ENCODE results near the gene CADPS.

Gene CADPS

DNA sequence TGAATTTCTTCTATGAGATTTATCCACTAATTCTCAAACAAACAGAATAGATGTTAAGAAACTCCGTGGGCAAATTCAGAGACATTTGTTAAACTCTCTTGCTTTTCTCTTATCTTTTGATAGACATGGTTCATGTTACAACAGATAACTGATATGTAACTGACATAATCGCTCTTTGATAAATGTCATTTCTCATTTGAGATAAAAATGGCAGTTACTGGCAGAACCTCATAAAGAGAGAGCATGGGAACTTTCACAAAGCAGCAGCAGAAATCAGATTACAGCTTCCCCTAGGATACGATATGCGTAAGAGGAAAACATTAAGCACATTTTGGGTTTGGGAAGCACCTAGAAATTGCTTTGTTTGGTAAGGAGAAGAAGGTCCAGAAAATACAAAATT, 126.1 kb downstream of the CADPS start:
- DNase-seq (ENCODE audit: low read depth) = no peak

DNA sequence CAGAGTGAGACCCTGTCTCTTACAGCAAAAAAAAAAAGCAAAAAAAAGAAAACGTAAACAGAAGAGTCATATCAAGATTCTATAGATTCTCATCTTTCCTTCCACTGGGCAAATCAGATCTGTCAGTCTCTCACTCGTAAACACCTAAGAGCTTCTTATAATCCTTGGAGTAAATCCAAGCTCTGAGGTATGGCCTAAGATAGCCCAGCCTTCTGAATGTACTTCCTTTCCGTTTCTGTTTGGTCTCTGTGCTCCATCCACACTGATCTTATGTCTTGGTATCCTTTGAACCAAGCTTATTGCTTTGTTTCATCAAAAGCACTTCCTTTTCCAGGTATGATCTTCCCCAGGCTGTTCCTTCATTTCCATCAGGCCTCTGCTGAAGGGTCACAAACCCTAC, 137.8 kb downstream of the CADPS start:
- no peak for DNase-seq (ENCODE audit: low read depth)

DNA sequence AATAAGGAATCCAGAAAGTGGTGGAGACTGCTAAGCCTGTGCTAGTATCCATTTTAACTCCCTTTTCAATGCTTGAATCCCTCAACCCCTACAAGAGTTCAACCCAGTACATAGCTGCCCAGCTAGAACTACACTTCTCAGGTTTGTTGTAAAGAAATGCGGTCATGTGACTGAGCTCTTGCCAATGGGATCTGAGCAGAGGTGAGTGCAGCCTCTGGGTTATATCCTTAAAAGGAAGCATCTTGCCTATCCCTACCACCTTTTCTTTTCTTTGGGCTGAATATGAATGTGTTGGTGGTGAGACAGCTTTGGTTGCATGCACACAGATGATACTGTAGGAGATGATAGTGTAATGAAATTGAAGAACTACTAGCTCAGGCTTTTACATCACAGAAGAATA, 139.7 kb downstream of the CADPS start:
- DNase-seq (ENCODE audit: low read depth) = no peak

DNA sequence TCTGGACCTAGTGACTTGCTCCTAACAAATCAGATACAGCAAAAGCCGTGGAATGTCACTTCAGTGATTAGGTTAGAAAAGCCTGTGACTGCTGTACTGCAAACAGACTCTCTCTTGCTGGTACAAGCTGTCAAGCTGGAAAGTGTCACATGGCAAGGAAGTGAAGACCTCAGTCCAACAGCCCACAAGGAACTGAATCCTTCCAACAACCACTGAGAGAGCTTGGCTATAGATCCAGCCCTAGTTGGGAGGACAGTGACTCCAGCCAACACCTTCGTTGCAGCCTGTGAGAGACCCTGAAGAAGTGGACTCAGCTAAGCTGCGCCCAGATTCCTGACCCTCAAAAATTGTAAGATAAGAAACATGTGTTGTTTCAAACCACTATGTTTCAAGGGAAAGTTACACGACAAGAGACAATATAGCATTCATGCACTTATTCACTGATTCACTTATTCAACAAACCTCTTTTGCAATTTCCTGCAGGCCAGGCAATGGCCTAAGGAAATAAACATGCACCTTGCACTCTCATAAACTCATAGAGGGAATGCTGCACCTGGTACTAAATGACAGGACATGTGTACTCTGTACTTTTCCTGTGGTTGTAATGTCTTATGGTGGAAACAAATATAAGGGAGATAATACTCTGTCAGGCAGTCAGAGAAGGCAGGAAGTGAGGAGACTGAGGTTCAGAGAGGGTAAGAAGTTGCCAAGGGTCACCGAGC, 142.9 kb downstream of the CADPS start:
- no peak for DNase-seq (ENCODE audit: low read depth)

DNA sequence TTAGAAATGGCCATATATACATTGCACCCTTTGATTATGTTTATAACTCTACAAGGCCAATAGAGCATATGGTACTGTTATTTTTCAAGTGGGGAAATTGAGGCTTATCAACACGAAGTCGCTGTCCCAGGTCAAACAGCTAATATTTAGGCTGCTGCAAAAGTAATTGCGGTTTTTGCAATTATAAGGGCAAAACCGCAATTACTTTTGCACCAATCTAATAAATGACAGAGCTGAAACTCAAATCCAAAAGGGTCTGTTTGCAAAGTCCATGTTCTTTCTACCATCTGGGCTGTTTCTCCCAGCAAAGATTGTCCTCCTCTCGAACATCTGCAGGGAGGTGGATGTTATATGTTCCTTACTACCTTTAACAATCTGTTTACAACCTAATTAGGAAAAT, 147.2 kb downstream of the CADPS start:
- no peak for DNase-seq (ENCODE audit: low read depth)

DNA sequence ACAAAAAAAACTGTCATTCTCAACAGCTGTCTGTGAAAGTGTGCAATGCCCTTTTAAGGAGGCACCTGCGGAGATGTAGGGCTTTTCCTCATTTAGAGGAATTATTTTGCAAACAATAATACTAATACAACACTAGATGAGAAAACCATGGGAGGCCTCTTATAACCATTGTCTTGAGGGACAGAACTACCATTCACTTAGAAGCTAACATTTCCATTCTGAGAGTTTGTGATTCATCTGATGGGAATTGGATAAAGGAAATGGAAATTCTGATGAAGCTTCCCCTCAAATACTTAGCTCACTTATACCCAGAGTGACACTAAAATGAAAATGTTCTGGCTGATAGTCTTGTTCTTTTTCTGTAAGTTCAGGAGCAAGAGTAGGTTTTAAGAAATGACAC, 147.7 kb downstream of the CADPS start:
- no peak for DNase-seq (ENCODE audit: low read depth)

DNA sequence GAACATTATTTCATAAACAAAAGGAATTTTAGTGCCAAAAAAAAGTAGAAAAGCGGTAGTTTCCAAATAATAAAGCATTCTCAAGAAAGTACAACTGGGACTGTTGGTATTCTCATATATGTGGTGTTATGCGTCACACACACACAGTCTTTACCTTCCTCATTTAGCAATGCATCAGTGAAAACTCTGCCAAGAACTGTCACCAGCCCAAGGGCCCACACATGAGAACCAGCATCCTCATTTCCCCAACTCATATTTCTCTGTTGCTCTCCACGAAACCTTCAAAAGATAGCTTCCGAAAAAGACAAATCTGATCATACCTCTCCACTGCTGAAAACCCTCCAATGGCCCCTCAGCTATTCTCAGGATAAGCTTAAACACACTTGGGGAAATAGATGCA, 150.7 kb downstream of the CADPS start:
- no peak for DNase-seq (ENCODE audit: low read depth)

DNA sequence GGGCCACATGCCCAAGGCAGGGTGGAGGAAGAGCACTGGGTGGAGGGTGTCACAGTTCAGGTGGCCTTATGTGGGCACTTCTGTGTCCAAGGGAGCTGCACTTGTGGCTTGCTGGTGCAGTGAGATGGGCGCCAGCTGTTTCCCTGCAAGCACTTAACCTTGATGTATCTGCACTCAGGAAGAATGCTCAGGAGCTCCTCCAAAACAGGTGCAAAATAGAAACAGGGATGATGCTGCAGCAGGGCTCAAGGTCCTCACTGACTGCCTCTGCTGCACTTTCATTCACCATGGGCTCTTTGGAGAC, 151.3 kb downstream of the CADPS start:
- DNase-seq (ENCODE audit: low read depth) = no peak

DNA sequence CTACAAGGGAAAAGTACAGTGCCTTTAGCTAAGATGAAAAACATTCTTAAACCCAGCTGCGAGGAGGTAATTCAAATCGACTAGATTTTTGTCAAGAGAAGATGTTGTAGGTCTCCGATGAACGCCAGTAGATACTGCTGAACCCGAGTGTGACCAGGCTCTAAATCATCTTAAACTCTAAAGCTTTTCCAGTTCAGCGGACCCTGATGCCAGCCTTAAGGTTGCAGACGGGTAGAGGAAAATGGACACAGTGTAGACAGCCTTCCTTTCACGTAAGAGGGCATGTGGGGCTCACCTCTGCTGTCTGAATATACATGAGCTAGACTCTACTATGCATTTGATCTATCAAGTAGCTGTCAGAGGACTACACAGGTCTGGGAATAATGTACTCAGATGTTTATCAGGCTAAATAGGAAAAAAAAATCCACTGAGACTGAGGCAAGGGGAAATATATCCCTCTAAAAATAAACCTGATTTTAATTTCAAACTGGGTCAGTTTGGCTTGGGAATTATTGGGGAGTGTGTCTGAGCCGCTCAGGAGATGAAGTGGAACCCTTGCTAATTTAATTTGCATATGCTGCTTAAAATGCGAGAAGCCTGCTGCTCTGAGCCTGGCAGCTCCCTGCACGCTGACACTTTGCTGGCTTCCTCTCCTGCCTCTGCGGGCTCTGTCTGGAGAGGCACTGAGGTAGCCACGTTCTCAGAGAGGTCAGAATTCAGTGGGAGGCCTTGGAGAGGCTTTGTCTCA, 151.9 kb downstream of the CADPS start:
- DNase-seq (ENCODE audit: low read depth) = no peak

DNA sequence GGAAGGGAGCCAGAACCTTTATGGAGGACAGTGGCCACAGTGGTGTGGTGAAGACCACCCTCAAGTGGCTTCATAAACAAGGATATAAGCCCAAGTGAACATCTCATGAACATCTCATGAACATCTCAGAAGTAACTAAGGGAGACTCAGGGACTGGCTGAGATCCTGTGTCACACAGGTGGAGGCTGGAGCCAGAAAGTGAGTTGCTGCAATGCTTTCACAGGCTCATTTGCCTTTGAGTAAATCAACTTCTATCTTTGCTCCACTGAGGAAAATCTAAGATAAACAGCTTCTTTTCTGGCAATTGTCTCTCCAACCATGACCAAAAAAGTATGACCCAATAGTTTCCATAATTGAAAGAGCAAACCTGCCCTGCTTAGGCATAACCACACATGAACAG, 152.9 kb downstream of the CADPS start:
- DNase-seq (ENCODE audit: low read depth) = no peak

DNA sequence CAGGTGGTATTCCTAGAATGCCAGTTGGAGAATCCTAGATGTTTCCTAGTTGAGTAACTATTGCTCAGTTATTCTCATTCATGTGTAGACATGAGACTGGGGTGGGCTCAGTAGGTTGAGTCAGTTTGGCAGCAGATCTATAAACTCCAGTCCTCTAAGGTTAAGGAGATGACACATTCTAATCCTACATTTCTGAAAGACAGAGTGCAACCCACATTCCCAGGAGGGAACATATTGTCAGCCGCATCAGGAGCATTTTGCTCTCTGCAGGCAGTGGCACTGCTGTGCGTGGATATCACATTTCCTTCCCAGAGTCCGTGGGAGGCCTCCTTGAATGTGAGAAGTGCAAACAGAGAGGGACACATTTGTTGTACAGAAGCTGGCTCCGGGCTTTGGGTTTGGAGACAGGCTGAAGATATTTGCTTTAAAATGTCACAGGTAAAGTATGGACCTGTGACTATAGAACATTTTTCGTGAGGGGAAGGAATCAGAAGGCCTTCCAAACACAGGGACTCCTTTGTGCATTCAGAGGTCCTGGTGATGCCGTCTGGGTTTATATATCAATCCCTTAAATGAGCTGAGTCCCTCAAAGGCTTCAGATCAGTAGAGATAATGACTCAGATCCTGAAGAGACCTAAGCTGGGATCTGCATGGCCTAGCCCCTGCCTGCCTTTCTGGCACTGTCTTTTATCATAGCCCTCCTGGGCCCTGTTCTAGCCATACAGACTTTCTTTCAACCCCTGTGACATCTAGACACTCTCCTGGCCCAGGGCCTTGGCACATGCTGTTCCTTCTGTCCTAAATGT, 156.5 kb downstream of the CADPS start:
- DNase-seq (ENCODE audit: low read depth) = no peak

DNA sequence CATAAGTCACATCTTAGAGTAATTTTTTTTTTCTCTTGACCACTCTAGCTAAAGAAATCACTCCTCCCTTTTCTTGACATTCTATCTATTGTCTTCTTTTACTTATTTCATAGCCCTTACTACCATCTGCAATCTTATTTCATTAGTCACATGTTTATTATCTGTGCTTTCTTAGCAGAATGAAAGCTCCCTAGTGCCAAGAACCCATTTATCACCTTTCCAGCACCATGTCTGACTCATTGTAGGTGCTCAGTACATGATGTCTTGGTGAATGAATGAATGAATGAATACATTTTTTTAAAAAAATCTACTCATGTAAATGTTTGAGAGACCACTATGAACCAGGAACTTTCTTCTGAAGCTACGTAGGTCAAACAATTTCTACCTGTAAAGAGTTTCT, 157.2 kb downstream of the CADPS start:
- no peak for DNase-seq (ENCODE audit: low read depth)

DNA sequence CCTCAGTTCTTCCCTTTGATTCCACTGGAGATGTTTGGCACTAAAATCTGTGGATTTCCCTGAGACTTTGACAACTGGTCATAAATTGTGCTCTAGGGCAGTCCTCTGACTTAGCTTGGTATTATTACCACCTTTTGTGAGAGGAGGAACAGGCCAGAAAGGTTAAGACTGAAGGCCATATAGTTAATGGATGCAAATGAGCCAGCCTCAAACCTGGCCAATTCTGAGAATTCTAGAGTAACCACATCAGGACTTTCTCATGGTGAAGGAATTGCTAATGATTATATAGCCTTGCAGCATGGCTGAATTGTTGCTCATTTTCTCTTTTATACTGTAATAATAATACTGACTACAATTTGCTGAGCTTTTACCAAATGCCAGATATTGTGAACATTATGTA, 162.5 kb downstream of the CADPS start:
- no peak for DNase-seq (ENCODE audit: low read depth)

DNA sequence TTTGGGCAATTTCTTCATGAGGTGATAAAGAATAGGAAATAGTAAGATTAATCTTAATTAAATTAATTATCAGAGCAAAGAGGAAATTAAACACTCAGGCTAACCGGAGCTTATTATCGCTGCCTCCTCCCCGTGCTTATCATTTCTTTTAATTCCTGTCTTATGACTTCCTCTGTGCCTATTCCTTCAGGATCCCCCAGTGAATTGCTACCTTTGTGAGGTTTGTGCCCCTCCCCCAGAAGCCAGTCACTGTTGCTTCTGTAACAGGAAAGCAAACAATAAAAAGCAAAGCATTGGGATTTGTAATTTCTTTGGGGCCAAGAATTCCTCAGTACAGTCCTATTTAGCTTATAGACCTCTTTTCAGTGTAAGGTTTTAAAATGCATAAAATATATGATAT, 164.5 kb downstream of the CADPS start:
- no peak for DNase-seq (ENCODE audit: low read depth)

DNA sequence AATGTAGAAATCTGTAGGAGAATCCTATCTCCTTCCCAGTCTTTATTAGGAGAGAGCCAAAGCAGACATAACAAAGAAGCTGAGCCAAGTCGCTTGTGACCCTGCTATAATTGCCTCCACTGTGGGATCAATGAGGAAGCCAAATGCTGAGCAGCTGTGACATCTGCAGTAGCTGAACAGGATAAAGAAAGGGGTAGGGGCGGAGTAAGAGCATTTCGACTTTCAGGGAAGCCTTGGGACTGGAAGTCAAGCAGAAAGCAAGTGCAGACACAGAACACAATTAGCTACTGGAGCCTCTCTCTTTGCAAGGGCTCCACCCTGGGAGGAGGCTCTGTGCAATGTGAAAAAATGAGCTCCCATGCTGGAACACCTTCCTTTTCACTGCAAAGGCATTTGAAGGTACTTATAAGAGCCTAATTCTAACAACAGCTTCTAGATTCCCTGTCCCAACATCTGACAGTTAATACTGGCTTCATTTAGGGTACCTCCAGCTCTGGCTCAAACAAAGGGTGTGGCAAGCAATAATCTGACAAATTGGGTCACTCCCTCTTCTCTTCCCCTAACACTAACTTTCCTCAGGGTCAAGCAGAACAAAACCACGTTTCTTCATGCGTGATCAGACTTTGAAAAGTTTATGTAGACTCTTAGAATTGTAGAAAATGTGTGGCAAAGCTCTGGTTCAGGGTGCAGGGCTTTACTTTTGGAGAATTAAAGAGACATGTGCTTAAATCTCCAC, 166.4 kb downstream of the CADPS start:
- DNase-seq (ENCODE audit: low read depth) = no peak

DNA sequence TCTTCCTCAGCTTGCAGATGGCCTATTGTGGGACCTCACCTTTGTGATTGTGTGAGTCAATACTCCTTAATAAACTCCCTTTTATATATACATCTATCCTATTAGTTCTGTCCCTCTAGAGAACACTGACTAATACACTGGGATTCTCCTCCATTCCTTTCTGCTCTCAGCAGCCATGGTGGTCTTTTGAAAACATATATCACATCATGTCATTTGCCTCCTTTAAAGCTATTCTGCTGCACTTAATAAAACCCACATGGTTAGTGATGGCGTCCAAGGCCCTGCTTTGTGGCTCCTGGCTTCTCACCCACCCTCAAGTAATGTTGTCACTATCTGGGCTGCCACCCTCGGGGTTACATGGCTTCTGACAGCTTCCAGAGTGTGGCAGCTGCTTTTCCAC, 169.5 kb downstream of the CADPS start:
- DNase-seq (ENCODE audit: low read depth) = no peak

DNA sequence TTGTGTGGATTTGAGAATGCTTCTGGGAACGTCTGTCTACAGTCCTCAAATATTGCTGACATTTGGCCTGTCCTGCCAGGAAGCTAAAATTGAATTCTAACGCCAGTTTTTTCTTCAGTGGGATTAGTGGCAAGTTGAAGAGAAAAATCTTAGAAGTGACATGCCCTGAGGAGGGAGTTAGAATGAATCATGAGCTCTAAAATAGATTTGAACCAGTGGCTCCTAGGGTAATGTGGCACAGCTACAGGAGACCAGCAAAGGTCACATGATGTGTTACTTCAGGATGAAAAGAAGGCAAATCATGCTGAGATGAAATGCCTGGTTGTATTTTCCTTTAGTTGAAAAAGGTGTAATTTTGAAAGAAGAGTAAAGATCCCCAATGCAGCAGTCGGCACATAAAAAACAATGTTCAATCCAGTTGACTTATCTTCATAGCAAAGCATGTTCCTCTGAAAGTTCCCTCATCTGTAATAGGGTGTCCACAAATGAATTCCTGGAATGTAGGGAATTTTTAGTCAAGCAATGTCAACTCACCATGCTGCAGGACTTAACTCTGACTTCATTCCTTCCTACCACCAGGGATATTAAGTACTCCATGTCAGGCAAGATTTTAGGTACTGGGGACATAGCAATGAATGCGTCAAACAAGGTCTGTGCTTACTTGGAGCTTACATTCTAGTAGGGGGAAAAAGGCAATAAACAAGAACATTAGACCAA, 171.6 kb downstream of the CADPS start:
- no peak for DNase-seq (ENCODE audit: low read depth)

DNA sequence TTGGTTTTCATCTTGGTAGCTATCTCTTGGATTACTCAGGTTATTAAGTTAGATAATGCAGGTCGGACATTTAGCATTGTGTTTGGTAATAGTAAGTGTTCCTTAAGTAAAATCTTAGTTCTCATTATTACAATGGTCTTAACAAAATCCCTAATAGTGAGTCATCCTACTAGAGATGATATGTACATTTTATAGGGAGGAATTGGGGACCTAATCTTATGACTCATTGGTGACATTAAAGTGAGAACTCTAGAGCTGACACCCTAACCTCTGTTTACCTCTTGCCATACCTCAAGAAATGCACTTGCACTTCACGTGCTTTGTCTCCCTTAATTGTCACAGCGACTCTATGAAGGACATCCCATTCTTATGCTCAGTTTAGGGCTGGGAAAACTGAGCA, 174.9 kb downstream of the CADPS start:
- DNase-seq (ENCODE audit: low read depth) = no peak

DNA sequence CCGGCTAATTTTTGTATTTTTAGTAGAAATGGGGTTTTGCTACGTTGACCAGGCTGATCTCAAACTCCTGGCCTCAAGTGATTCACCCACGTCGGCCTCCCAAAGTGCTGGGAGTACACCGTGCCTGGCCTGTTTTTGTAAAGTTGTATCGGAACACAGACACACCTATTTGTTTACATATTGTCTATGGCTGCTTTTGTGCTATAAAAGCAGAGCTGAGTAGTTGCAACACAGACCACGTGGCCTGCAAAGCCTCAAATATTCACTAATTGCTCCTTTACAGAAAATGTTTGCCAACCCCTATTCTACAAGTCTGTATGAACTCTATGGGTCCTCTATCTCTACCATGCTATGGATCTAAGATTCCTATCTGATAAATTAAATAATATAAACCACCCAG, 175.5 kb downstream of the CADPS start:
- no peak for DNase-seq (ENCODE audit: low read depth)

DNA sequence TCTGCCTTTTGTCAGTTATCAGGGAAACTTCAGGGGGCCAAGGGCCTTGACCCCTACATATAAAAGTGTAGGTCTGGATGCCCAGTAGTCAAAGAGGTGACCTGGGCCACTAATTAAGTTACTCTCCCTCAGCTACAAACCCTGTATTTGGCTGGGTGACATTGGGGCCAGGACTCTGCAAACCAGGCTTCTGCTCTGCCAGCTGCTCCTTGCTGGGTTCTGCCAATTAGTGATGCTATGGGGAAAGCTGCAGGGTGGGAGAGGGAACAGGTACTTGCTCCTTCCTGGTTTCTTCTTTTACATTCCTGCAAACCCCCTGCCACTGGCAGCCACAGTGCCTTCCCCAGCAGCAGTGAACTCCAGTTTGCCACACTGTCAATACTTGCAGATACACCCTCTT, 179.2 kb downstream of the CADPS start:
- DNase-seq (ENCODE audit: low read depth) = no peak

DNA sequence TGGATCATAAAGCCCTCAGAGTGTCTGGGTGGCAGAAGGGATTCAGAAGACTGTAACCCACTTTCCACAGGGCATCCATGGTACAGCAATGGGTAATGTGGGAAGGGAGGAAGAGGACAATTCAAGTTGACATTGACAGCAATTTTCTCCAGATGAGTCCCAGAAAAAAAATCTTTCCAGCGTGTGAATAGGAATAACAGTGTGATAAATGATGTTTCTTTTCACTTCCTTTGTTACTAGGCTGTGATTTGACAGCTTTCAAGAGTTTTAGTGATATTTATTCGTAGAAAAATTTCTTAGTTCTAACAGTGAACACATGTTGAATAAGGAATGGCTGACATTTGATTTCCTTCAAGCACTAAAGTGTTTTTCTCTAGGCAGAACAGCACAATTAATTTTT, 186.4 kb downstream of the CADPS start:
- no peak for DNase-seq (ENCODE audit: low read depth)

DNA sequence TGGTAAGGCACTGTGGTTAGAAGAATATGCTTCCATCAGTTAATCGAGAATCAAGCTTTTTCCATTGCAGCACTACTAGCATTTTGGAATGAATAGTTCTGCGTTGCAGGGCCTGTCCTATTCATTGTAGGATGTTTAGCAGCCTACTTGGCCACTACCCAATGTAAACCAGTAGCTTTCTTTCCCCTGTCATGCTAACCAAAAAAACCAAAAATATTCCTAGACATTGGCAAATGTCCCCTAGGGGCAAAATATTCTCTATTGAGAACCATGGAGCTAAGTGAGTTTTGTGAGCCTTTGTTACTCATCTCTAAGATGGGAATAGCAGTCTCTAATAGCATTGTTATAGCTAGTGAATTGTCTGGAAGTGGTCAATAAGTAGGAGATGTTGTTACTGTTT, 187.2 kb downstream of the CADPS start:
- no peak for DNase-seq (ENCODE audit: low read depth)
